T follicular helper cell (primary cell): ENCODE data around the gene CNOT8.
"Not testable (repeated sequence)": the region's sequence is repeated elsewhere in the genome, so short reads cannot be mapped to it uniquely, and the experiment has no call there.

Experiments used
- DNase-seq: peaks from one replicate; pipeline ENCODE4 v3.0.0-alpha.2; 2020; ENCODE audit warnings: low read depth

The CNOT8 gene

GRCh38 chr5:154865466-154866184, 7.2 kb downstream of the CNOT8 start:
- DNase-seq: no peak

DNA sequence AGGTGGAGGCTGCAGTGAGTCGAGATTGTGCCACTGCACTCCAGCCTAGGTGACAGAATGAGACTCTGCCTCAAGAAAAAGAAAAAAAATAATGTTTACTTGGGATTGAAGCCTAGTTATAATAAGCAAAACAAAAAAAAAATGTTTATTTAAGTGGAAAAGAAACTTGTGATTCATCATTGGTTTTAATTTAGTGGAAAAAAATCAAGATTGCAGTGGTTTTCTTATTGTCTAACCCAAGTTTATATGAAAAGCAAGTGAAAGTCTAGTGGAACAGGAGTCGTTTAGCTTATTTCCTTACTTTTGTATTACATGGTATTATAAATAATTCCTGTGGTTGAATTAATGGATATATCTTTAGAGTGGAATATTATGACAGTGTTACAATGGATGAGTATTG, 8.4 kb downstream of the CNOT8 start:
- no peak for DNase-seq

GRCh38 chr5:154868702-154869101, 10.3 kb downstream of the CNOT8 start:
- DNase-seq: no peak

- no peak for DNase-seq
These were observed 13.3 kb downstream of the CNOT8 start for GRCh38 chr5:154871734-154872133.

DNA sequence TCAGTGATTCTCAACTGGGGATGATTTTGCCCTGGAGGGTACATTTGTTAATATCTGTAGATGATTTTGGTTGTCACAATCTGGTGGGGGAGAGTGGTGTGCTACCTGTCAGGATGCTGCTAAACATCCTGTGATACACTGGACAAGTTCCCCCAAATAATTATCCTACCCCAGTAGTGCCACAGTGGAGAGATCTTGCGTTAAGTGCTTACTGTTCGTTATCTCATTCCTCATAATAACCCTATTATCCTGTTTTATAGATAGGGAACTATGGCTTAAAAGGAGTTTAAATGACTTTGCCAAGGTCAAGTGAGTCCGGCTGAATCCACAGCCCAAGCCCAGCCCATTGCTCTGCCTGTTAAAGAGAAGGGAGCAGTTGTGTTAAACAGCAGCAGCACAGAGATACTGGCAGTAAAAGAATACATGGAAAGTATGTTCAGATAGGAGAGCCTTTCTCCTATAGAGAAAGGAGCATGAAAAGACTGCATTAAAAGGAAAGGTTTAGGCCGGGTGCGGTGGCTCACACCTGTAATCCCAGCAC, 15.4 kb downstream of the CNOT8 start:
- DNase-seq: no peak

- DNase-seq: no peak
These were observed 20.4 kb downstream of the CNOT8 start for GRCh38 chr5:154878642-154879335.

GRCh38 chr5:154881986-154882385, 23.6 kb downstream of the CNOT8 start:
- no peak for DNase-seq

DNA sequence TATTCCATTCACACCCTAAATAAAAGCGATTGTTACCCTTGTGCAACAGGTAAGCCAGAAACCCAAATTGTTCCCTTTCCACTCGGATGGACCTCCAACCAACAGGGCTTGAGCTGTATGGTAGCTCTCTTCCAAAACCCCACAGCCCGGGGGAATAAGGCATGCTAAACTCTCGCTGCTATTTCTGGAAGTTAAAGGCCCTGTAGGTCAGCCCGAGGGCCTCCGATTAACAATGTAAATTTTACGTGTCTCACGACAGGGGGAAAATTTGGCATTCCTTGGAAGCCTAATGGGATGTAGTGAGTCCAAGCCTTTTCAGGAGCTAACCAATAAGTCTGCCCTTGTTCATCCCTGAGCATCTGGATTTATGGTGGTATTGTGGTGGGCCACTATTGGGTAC, 26.0 kb downstream of the CNOT8 start:
- DNase-seq: no peak

GRCh38 chr5:154885439-154885838, 27.0 kb downstream of the CNOT8 start:
- DNase-seq: no peak

GRCh38 chr5:154892369-154892771, 33.9 kb downstream of the CNOT8 start:
- no peak for DNase-seq

- DNase-seq: no peak
These were observed 35.0 kb downstream of the CNOT8 start for GRCh38 chr5:154893381-154893780.

- no peak for DNase-seq
These were observed 37.5 kb downstream of the CNOT8 start for GRCh38 chr5:154895606-154896561.

DNA sequence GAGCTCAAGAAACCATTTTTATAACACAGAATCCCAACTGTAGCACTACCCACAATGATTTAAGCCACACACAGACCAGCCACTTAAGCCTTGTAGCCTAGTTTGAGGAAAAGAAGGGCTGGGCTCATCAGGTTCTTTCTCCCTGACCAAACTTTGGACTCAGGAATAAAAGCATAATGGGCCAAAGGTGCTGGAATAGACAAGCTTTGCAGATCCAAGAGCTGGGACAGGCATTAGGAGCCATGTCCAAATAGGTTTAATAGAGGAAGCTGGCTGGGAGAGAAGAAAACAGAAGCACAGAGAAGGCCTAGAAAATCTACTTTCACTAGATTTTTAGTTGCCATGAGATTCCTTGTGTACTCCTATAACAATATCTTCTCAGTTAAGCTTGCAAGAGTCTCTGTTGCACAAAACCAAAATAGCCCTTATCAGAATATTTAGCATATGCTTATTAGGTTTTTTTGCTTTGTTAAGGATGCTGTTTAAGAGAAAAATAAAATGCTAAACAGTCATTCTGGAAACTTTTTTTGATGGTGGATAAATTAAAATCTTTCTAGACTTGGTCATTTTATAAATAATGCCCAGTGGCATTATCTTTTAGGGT, 38.2 kb downstream of the CNOT8 start:
- DNase-seq: no peak

DNA sequence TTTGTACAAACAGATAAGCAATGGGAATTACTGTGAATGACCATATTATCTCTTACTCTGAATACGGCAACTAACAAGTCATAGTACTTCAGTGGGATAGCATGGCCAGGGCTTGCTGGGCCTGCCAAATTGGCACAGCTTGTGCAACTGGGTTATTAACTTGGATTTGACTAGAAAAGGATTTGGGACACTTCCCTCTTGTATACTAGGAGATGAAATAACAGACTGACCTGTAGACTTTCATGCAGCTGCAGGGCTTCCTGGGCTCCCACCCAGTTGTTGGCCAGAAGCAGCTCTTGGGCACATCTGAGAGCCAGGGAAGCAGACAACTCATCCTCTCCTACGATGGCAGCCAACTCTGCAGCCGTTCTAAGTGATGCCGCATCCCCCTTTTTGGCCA, 39.8 kb downstream of the CNOT8 start:
- DNase-seq: no peak

DNA sequence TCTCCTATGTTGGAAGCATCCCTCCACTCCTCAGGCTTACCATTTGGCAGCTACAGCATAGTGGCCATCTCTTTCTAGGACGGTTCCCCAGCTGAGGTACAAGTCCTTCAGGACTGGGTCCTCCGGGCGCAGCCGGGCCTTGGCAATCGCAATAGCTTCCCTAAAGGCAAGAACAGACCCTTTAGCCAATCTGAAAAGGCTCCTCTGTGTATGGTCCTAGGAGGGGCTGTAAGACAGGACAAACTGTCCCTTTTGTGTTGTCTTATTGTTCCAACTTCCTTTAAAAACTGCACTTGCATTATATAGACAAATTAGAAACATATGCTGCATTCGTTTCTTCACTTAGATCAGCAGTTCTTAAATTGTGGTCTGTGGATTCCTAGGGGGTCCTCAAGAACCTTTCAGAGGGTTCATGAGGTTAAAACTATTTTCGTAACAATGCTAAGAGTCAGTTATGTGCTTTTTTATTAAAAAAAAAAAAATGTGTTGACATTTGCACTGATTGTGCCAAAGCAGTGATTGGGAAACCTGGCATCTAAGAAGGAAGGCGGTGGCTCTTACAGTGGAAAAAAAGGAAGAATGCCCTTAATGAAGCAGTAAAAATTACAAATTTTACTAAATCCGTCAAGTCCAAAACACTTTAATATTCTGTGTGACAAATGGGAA, 40.9 kb downstream of the CNOT8 start:
- no peak for DNase-seq

GRCh38 chr5:154900066-154900465, 41.6 kb downstream of the CNOT8 start:
- DNase-seq: no peak

DNA sequence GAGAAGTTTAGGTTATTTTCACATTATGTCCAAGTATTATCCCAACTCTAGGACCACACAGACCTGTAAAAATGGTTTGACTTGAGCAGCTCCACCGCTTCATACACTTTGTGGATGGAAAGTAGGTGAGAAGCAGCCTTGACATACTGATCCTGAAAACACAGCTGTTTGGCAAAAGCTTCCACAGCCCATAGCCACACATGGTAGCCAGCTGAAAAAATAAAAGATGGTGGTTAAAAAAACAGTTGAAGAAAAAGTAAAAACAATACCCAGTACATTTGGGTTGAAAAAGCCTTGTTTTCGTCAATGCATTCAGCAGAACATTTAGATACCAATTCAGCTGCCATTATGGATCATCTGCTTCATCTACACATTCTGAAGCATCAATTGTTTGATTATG, 42.8 kb downstream of the CNOT8 start:
- no peak for DNase-seq

DNA sequence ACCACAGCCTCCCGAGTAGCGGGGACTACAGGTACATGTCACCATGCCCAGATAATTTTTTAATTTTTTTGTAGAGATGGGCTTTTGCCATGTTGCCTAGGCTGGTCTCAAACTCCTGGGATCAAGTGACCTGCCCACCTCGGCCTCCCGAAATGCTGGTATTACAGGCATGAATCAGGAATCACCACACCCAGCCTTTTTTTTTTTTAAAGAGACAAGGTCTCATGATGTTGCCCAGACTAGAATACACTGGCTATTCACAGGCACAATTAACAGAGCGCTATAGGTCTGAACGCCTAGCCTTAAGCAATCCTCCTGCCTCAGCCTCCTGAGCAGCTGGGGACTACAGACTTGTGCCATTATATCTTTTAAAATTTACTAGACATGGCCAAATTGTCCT, 43.5 kb downstream of the CNOT8 start:
- no peak for DNase-seq

GRCh38 chr5:154905601-154906000, 47.2 kb downstream of the CNOT8 start:
- not testable (repeated sequence) for DNase-seq

- no peak for DNase-seq
These were observed 58.4 kb downstream of the CNOT8 start for GRCh38 chr5:154916874-154917273.

- DNase-seq: no peak
These were observed 59.3 kb downstream of the CNOT8 start for GRCh38 chr5:154917757-154918156.
